HEK293 (cell line): ENCODE measurements around the gene ZNF184.

Source experiments
- CTCF ChIA-PET: fragments of 350-600 bp; formaldehyde crosslinking; extraction: SDS; loops from one replicate; lab custom pipeline; 2021; ENCODE audit warnings: antibody characterized with exemption; lab: Yijun Ruan, JAX
- POLR2A ChIA-PET: fragments of 300-600 bp; formaldehyde crosslinking; extraction: SDS; loops from one replicate; lab custom pipeline; 2020; ENCODE audit warnings: antibody characterized with exemption, inconsistent platforms; lab: Yijun Ruan, JAX
- H3K27ac ChIP-seq: fragments of 200-500 bp; sonication (Bioruptor generic); 2 replicates; pipeline ENCODE4 v1.5.1; 2014; ENCODE audit warnings: low read depth, low read length, control low read depth, inconsistent platforms; ENCODE audit errors: extremely low read depth
- H3K36me3 ChIP-seq, 2 experiments: fragments of 200-500 bp in 1 of 2; sonication (Bioruptor generic) in 1 of 2; 1 replicate in 1 of 2; 2 replicates in 1 of 2; pipeline ENCODE4 v1.5.1; 2014 to 2017; ENCODE audit warnings: inconsistent platforms in 2 of 2, low read length in 2 of 2; ENCODE audit not compliant: control insufficient read depth in 2 of 2, insufficient read depth in 1 of 2
- H3K4me1 ChIP-seq: fragments of 200-500 bp; sonication (Bioruptor generic); 2 replicates; pipeline ENCODE4 v1.5.1; 2014; ENCODE audit warnings: mild to moderate bottlenecking, low read length, inconsistent platforms; ENCODE audit not compliant: control insufficient read depth, insufficient read depth
- H3K4me3 ChIP-seq: 2 replicates; pipeline ENCODE4 v1.5.1; 2011; ENCODE audit warnings: low read depth, mild to moderate bottlenecking, control low read depth, low read length, moderate library complexity
- H3K9me3 ChIP-seq: fragments of 200-500 bp; sonication (Bioruptor generic); 2 replicates; pipeline ENCODE4 v1.5.1; 2014; ENCODE audit warnings: low read depth, low read length, inconsistent platforms; ENCODE audit not compliant: control insufficient read depth, insufficient read depth
- GLIS1 ChIP-seq: fragments of 450-650 bp; formaldehyde crosslinking; IDR thresholded peaks from 2 replicates; pipeline ENCODE4 v1.5.1; 2016; ENCODE audit warnings: missing biosample characterization, missing genetic modification characterization
- OSR2 ChIP-seq: fragments of 450-650 bp; formaldehyde crosslinking; IDR thresholded peaks from 2 replicates; pipeline ENCODE4 v1.5.1; 2016; ENCODE audit warnings: missing biosample characterization, missing genetic modification characterization
- SP2 ChIP-seq: fragments of 450-650 bp; formaldehyde crosslinking; IDR thresholded peaks from 2 replicates; pipeline ENCODE4 v1.5.1; 2016; ENCODE audit warnings: missing biosample characterization, missing genetic modification characterization
- ZFP37 ChIP-seq: fragments of 450-650 bp; formaldehyde crosslinking; IDR thresholded peaks from 2 replicates; pipeline ENCODE4 v1.5.1; 2016; ENCODE audit warnings: missing biosample characterization, missing genetic modification characterization
- ZNF10 ChIP-seq: fragments of 450-650 bp; formaldehyde crosslinking; IDR thresholded peaks from 2 replicates; pipeline ENCODE4 v1.5.1; 2017; ENCODE audit warnings: missing biosample characterization, missing genetic modification characterization
- ZNF24 ChIP-seq: fragments of 450-650 bp; formaldehyde crosslinking; IDR thresholded peaks from 2 replicates; pipeline ENCODE4 v1.5.1; 2016; ENCODE audit warnings: missing biosample characterization, missing genetic modification characterization
- ZNF324 ChIP-seq: fragments of 450-650 bp; formaldehyde crosslinking; IDR thresholded peaks from 2 replicates; pipeline ENCODE4 v1.5.1; 2016; ENCODE audit warnings: missing biosample characterization, missing genetic modification characterization
- ZNF366 ChIP-seq: fragments of 450-650 bp; formaldehyde crosslinking; conservative IDR thresholded peaks from 2 replicates; pipeline ENCODE4 v1.5.1; 2016; ENCODE audit warnings: missing biosample characterization, missing genetic modification characterization
- ZNF600 ChIP-seq: fragments of 450-650 bp; formaldehyde crosslinking; IDR thresholded peaks from 2 replicates; pipeline ENCODE4 v1.5.1; 2016; ENCODE audit warnings: missing biosample characterization, missing genetic modification characterization
- TF ChIP-seq, protein P1 (sequence below): fragments of 450-650 bp; formaldehyde crosslinking; IDR thresholded peaks from 2 replicates; pipeline ENCODE4 v1.5.1; 2016; ENCODE audit warnings: missing biosample characterization, missing genetic modification characterization
- TF ChIP-seq, protein P2 (sequence below): fragments of 450-650 bp; formaldehyde crosslinking; IDR thresholded peaks from 2 replicates; pipeline ENCODE4 v1.5.1; 2017; ENCODE audit warnings: missing biosample characterization, missing genetic modification characterization
- TF ChIP-seq, protein P3 (sequence below): fragments of 450-650 bp; formaldehyde crosslinking; IDR thresholded peaks from 2 replicates; pipeline ENCODE4 v1.5.1; 2016; ENCODE audit warnings: missing biosample characterization, missing genetic modification characterization
- TF ChIP-seq, protein P4 (sequence below): fragments of 450-650 bp; formaldehyde crosslinking; IDR thresholded peaks from 2 replicates; pipeline ENCODE4 v1.5.1; 2016; ENCODE audit warnings: missing biosample characterization, missing genetic modification characterization
- TF ChIP-seq, protein P5 (sequence below): fragments of 450-650 bp; formaldehyde crosslinking; IDR thresholded peaks from 2 replicates; pipeline ENCODE4 v1.5.1; 2016; ENCODE audit warnings: missing biosample characterization, missing genetic modification characterization

ZNF184 gene

DNA sequence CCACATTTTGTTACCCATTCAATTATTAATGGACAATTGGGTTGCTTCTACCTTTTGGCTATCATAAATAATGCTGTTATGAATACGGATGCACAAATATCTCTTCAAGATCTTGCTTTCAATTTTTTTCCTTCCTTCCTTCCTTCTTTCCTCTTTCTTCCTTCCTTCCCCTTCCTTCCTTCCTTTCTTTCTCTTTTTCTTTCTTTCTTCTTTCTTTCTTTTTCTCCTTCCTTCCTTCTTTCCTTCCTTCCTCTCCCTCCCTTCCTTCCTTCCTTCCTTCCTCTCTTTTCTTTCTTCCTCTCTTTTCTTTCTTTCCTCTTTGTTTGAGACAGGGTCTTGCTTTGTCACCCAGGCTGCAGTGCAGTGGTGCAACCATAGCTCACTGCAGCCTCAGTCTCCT lies 39.2 kb downstream of the ZNF184 start:
- Histone ChIP-seq H3K36me3 (no peaks in the 10 kb centered on the region), H3K4me1 (no peaks in the 10 kb centered on the region), H3K27ac (no peak overlapping the region), H3K4me3 (no peak overlapping the region), H3K9me3 (no peaks in the 10 kb centered on the region)
- peak; percentile 71 for TF ChIP-seq ZNF366 (tag by site-specific recombination)
- no peak for TF ChIP-seq OSR2 (tag by site-specific recombination)
- TF ChIP-seq ZFP37 (tag by site-specific recombination): no peak
- ChIA-PET CTCF (interaction anchor here (0.6 kb wide), 1 partner anchor 84 kb away, joined by 3 read pairs; no protein-coding TSS in a partner anchor), POLR2A (interaction anchor here (0.6 kb wide), 1 partner anchor 436 kb away, joined by 4 read pairs; no protein-coding TSS in a partner anchor)

DNA sequence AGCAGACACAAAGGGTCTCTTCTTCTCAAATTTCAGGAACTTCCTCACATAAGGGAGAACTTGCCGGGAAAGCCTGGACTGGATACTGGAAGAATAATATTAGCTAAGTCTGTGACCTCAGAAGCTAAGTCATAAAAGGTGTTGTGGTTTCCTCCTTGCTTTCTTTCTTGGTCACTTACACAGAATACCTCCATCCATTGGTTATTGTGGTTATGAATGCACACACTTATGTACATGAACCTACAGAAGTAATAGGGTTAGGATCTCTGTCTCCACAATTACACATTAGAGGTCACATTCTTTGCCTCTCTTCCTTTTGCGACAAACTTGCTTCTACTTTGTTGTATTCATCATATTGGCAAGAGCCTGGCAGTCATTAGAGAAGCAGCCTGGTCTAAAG lies 43.9 kb downstream of the ZNF184 start:
- no peaks in the 10 kb centered on the region for H3K36me3 ChIP-seq
- TF ChIP-seq, protein P1, sequence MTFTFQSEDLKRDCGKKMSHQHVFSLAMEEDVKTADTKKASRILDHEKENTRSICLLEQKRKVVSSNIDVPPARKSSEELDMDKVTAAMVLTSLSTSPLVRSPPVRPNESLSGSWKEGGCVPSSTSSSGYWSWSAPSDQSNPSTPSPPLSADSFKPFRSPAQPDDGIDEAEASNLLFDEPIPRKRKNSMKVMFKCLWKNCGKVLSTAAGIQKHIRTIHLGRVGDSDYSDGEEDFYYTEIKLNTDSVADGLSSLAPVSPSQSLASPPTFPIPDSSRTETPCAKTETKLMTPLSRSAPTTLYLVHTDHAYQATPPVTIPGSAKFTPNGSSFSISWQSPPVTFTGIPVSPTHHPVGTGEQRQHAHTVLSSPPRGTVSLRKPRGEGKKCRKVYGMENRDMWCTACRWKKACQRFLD (tag by site-specific recombination): no peak
- no peak for TF ChIP-seq ZNF366 (tag by site-specific recombination)
- TF ChIP-seq ZNF600 (tag by site-specific recombination): no peak
- TF ChIP-seq, protein P2, sequence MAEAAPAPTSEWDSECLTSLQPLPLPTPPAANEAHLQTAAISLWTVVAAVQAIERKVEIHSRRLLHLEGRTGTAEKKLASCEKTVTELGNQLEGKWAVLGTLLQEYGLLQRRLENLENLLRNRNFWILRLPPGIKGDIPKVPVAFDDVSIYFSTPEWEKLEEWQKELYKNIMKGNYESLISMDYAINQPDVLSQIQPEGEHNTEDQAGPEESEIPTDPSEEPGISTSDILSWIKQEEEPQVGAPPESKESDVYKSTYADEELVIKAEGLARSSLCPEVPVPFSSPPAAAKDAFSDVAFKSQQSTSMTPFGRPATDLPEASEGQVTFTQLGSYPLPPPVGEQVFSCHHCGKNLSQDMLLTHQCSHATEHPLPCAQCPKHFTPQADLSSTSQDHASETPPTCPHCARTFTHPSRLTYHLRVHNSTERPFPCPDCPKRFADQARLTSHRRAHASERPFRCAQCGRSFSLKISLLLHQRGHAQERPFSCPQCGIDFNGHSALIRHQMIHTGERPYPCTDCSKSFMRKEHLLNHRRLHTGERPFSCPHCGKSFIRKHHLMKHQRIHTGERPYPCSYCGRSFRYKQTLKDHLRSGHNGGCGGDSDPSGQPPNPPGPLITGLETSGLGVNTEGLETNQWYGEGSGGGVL (tag by site-specific recombination): no peak
- no peak for TF ChIP-seq ZNF10 (tag by site-specific recombination)
- TF ChIP-seq, protein P3, sequence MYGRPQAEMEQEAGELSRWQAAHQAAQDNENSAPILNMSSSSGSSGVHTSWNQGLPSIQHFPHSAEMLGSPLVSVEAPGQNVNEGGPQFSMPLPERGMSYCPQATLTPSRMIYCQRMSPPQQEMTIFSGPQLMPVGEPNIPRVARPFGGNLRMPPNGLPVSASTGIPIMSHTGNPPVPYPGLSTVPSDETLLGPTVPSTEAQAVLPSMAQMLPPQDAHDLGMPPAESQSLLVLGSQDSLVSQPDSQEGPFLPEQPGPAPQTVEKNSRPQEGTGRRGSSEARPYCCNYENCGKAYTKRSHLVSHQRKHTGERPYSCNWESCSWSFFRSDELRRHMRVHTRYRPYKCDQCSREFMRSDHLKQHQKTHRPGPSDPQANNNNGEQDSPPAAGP (tag by site-specific recombination): no peak
- TF ChIP-seq GLIS1 (tag by site-specific recombination): no peak
- TF ChIP-seq, protein P4, sequence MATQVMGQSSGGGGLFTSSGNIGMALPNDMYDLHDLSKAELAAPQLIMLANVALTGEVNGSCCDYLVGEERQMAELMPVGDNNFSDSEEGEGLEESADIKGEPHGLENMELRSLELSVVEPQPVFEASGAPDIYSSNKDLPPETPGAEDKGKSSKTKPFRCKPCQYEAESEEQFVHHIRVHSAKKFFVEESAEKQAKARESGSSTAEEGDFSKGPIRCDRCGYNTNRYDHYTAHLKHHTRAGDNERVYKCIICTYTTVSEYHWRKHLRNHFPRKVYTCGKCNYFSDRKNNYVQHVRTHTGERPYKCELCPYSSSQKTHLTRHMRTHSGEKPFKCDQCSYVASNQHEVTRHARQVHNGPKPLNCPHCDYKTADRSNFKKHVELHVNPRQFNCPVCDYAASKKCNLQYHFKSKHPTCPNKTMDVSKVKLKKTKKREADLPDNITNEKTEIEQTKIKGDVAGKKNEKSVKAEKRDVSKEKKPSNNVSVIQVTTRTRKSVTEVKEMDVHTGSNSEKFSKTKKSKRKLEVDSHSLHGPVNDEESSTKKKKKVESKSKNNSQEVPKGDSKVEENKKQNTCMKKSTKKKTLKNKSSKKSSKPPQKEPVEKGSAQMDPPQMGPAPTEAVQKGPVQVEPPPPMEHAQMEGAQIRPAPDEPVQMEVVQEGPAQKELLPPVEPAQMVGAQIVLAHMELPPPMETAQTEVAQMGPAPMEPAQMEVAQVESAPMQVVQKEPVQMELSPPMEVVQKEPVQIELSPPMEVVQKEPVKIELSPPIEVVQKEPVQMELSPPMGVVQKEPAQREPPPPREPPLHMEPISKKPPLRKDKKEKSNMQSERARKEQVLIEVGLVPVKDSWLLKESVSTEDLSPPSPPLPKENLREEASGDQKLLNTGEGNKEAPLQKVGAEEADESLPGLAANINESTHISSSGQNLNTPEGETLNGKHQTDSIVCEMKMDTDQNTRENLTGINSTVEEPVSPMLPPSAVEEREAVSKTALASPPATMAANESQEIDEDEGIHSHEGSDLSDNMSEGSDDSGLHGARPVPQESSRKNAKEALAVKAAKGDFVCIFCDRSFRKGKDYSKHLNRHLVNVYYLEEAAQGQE (tag by site-specific recombination): no peak
- TF ChIP-seq ZNF324: no peak
- TF ChIP-seq ZNF24 (tag by site-specific recombination): no peak
- TF ChIP-seq, protein P5, sequence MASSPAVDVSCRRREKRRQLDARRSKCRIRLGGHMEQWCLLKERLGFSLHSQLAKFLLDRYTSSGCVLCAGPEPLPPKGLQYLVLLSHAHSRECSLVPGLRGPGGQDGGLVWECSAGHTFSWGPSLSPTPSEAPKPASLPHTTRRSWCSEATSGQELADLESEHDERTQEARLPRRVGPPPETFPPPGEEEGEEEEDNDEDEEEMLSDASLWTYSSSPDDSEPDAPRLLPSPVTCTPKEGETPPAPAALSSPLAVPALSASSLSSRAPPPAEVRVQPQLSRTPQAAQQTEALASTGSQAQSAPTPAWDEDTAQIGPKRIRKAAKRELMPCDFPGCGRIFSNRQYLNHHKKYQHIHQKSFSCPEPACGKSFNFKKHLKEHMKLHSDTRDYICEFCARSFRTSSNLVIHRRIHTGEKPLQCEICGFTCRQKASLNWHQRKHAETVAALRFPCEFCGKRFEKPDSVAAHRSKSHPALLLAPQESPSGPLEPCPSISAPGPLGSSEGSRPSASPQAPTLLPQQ (tag by site-specific recombination): no peak
- TF ChIP-seq SP2: no peak
- no peaks in the 10 kb centered on the region for H3K9me3 ChIP-seq
- no peak overlapping the region for H3K4me3 ChIP-seq
- no peak overlapping the region for H3K27ac ChIP-seq
- H3K4me1 ChIP-seq: no peaks in the 10 kb centered on the region
- ChIA-PET POLR2A (no interaction called here), CTCF (no interaction called here)
